GM18502 (cell line): ENCODE data around the gene SNAPIN.

Experiments used
- ATAC-seq: cut with Tn5 transposase; IDR thresholded peaks from one replicate; pipeline ENCODE4 v1.9.1; 2021; ENCODE audit warnings: mild to moderate bottlenecking; ENCODE audit not compliant: unreplicated experiment, poor library complexity

Gene SNAPIN

DNA sequence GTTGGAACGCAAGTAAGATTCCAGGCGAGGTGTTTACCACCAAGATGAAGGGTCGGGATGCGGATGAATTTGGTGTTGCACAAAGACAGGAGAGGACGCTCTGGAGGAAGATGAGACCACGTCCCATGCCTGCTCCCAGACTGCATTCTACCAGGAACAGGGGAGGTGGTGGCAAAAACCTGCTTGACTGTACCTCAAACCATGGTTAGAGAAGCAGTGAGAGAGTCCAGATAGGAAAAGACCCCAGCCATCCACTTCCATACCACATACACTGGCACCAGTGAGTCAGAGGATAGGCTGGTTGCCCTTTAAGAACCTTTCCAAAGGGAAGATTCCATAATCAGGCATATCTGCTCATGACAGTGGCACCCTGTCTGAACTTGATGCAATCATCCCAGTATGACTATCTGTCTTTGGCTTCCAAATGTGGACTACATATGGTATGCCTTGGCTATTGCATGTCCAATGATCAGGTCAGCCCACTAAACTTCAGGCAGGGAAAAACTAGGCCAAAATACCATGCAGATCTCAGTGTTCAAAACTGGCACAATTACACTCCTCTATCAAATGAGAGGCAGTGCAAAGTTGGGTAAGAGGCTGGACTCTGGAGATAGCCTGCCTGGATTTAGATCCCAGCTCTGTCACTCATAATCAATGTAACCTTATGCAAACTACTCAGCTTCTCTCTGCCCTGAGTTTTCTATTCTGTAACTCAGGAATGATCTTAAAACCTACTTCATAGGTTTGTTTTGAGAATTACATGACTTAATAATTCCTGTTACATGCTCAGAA is 40.6 kb downstream of the SNAPIN start:
- no peak for ATAC-seq

GRCh38 chr1:153699768-153700167 is 41.3 kb downstream of the SNAPIN start:
- ATAC-seq: no peak

DNA sequence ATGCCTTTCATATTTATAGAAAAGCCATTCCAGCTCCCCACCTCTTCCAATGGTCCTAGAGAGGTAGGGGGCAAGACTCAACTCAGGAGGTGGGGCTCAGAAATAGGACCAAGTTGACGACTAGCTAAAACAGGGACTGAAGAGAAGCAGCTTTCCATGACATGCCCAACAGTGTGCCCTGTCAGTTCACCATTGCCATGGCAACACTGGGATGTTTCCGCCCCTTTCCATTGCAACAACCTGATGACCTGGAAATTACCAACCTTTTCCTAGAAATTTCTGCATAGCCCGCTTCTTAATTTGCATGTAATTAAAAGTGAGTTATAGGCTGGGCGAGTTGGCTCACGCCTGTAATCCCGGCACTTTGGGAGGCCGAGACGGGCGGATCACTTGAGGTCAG is 47.0 kb downstream of the SNAPIN start:
- ATAC-seq: no peak

DNA sequence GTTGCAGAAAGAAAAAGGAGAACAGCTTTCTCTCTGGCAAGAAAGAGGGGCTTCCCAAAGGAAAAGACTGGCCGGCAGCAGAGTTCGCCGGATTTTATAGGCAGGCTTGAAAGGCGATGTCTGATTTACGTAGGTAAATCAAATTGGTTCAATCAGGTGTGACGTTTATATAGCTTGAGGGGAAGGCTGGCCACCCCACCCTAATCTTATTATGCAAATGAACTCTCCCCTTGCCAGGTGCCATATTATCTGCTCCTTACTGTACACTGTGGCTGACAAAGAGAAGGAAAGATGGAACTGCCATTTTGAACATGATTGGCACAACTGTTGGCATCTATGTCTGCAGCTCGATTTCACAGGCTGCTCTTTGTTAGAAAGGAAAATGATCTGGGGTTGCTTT is 52.5 kb downstream of the SNAPIN start:
- no peak for ATAC-seq
